AG08396 (cell line): ENCODE results near the gene AP5Z1.

Experiments used
- DNase-seq: peaks from one replicate; pipeline ENCODE4 v3.0.0; 2012; ENCODE audit warnings: low spot score, mixed read lengths

Gene AP5Z1

DNA sequence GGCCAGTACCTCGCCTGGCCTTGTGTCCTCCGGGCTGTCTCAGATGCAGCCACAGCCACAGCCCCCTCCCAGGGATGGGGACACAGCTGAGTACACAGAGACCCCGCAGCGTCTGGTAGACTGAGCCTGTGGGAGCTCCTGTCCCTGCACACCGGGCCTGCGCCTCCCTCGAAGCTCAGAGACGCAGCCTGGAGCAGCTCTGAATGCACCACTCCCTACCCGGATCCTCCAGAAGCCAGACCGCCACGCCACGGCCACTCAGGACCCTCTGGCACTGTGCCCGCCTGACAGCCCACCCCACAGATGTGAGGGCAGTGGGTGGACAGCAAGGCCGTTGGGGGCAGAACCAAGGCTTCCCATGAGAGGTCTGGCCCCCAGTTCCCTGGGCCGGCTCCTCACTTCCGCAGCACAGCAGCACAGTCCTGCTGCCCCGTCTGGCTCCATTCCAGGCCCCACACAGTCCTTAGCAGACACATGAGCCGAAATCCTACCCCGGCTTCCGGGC, 45.6 kb downstream of the AP5Z1 start:
- no peak for DNase-seq

DNA sequence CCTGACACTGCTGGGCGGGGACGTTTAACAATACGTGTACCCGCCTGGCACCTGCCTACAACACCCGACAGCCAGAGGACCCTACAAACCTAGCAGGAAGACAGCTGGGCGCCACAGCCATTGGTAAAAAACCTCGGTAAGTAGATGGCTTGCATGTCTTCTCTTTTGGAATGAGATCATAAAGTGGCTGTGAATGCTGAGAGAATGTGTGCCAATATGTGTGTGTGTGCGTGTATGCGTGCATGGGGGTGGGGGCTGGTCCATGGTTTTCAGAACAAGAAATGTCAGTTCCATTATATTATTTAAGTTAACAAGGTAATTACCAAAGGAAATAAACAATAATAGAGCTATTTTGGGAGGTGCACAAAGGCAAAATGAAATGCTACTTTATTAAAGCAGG, 47.3 kb downstream of the AP5Z1 start:
- DNase-seq, result no peak

DNA sequence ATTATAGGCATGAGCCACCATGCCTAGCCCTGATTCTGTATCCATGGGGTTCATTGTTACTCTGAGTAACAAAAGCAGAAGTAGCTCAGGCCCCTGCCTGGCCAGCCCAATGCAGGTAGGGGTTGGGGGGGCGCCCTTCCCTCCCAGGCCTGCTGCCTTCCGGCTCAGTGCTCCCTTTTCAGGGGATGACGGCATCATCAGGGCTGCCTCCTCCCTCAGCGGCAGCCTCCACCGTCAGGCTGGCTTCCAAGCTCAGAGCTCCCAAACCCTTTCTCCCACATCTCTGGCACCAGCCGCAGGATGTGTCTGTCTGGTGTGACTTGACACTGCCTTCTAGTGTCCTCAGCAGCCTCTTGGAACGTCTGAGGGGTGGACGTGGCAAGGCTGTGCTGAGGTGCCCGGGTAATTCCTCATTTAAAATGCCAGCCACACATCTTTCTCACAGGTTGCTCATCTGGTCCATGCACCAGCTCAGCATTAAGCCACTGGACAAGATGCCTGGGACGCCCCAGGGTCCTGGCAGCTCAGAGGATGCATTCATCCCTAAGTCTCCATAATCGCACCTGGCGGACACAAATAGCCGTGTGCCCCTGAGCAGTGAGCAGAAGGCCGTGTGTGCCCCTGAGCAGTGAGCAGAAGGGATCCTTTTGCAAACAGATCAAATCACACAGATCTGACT, 48.2 kb downstream of the AP5Z1 start:
- DNase-seq, result no peak

DNA sequence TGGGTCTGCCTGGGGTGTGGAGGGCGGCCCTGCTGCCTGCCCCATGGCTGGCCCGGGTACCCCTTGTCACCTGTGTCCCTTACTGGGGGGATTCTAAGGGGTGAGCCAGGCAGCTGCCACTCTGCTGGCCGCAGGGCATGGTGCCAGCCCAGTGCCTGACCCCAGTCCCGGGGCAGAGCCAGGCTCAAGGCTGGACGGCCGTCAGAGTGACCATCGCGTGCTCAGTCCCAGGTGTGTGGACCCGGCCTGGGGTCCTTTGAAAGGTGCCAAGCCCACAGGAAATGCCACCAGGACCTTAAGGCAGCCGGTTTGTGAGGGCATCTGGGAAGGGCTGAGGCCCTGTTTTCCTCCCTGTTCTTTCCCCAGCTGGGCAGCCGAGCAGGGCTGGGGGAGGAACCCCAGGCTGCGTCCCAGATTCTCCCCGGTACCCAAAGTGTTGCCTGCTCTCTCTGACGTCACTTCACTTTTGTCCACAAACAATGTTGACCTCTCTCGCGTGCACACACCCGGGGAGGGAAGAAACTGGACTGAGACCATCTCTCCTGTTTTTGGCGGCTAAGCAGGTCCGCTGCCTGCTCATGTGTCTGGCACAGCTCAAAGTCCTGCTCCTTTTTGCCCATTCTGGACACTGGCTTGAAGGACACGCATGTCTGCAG, 48.8 kb downstream of the AP5Z1 start:
- no peak for DNase-seq

DNA sequence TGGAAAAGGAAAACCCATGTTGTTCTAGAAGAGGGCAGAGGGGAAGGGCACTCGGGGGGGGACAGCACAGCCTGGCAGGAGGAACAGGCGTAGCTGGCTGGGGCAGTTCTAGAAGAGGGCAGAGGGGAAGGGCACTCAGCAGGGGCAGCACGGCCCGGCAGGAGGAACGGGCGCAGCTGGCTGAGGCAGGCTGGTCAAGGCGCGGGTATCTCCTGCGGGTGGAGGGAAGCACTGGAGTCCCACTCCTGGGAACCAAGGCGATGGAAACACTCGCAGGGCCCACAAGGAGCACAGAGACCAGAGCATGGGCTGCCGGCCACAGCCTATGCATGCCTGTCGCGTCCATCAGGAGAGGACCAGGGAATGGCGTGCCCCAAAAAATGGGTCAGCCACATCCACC, 49.7 kb downstream of the AP5Z1 start:
- DNase-seq, result no peak

DNA sequence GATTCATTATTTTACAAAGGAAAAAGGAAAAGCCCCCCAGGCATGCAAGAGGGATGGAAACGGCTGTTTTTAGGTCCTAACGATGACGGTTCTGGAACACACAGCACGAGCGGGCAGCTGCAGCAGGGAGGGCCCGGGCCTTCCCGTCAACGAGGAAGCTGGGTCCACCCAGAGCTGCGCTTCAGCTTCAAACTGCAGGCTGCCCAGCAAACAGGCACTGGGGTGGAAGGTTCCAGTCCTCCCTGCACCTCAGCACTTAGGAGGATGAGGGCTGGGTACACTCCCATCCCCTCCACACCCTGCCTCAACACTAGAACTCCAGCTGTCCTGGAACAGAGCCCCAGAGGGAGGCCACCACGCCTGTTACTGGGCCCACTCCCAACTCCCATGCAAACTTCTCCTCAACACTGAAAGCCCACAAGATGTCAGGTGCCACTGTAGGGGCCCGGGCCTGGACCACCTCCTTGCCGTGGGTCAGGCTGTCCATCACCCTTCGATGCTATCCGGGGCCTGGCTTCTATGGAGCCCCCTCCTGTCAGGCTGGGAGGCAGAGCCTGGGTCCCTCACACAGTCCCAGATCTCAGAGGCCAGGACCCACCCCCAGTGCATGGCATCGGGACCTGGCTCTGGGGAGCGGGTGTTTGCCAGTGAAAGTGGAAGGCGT, 53.4 kb downstream of the AP5Z1 start:
- DNase-seq, result no peak

DNA sequence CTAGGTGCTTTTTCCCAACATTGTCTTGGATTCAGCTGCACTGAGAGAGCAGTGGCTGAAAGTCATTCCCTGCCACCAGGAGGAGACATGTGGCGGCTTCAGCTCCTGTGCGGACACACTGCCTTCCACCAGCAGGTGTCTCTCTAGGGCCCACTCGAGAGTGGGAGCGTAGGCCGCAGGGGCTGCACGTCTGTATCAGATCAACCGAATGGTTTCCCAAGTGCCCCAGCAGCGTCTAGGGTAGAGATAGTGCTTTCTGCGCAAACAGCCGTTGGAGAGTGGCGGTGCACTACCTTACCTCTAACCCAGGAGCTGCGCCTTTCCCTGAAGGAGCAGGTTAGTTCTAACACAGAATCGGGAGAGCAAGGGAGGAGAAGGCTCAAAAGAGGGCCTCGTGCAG, 54.8 kb downstream of the AP5Z1 start:
- DNase-seq, result peak; percentile 73

DNA sequence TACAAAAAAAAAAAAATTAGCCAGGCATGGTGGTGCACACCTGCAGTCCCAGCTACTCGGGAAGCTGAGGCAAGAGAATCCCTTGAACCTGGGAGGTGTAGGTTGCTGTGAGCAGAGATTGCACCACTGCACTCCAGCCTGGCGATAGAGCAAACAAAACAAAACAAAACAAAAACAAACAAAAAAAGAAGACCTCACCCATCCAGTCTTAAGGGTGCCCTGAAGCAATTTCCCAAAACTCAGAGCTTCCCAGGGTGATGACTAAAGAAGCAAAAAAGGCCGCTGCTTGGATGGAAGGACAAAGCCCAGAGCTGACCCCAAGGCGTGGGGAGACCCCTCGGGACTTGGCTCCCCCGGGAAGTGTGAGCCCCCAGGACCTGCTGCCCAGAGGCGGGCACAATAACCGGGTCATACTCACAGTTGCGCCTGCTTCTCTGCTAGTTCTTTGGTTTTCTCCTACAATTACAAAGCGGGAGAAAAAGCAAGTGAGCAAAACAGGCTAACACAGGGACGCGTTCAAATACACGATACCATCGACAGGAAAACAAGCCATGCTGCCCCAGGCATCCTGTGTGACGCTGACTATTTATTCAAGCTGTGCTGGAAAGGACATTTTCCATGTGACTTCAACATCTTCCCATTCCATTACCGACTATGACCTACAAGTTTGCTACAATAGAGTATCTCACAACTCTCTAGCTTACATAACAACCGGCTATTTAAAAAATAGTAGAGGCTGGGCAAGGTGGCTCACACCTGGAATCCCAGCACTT, 56.5 kb downstream of the AP5Z1 start:
- DNase-seq, result no peak

DNA sequence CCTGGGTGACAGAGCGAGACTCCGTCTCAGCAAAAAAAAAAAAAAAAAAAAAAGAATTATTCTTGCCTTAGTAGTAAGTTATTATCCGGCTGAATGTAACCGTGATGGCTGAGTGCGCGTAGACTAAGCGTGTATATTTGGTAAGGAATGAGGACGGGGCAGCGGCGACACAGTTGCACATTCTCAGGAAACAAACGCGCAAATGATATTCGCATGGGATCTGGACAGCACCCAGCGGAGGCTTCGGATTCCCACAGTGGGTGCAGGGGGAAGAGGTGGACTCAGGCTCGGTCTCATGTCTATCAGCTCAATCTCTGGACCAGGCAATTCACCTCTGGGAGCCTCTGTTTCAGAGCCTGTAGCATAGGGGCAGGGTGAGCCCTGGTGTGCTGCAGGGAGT, 57.3 kb downstream of the AP5Z1 start:
- DNase-seq, result no peak

DNA sequence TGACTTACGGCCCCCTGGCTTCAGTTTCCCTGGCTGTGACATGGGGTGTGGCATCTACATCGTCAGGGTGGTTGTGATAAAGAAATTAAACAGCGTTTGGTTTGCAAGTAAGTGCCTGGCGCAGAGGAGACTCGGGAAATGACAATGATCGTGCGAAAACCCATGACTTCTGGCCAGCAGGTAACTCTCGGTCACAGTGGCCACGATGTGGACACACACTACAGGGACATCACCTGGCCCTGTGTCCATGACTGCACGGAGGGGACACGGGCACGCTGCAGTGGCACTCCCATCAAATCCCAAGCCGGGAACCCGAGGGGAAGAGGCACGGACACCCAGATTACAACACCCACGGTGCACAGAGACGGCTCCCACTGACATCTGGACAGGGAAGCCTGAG, 57.8 kb downstream of the AP5Z1 start:
- no peak for DNase-seq

DNA sequence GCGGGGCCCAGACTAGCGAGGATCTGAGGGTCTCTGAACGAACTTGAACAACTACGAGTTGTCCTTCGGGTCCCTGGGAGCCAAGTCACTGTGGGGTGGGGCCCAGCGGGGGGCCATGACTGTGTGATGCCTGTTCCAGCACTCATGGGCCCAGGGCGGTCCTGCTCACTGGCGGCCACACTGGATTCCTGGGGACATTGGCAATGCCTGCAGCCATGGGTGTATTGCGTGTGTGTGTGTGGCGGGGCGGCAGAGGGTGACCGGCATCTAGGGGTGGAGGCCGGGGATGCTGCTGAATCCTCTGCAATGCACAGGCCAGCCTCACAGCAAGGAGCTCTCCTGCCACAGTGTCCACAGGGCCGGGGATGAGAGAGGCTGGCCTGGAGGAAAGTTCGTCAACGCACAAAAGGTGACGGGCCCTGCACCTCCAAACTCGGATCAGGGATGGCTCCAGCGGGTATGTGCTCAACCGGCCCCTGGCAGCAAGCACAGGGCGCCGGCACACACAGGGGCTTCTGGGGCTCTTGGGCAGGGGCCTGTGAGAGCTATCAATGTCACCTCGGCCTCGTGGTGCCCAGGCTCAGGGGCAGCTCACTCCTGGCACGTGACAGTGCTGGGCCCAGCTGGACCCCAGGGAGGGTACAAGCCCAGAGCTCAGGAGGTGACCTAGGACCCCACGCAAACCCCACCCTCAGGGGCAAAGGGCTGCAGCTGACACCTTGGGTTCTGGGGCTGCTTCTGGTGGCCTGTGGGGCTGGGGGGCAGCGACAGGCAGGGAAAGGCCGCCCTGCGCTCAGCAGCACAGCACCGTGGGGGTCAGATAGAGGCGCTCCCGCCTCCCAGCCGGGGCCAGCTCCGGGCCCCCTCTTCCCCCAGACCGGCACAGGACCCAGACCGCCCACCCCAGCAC, 58.5 kb downstream of the AP5Z1 start:
- DNase-seq, result no peak

DNA sequence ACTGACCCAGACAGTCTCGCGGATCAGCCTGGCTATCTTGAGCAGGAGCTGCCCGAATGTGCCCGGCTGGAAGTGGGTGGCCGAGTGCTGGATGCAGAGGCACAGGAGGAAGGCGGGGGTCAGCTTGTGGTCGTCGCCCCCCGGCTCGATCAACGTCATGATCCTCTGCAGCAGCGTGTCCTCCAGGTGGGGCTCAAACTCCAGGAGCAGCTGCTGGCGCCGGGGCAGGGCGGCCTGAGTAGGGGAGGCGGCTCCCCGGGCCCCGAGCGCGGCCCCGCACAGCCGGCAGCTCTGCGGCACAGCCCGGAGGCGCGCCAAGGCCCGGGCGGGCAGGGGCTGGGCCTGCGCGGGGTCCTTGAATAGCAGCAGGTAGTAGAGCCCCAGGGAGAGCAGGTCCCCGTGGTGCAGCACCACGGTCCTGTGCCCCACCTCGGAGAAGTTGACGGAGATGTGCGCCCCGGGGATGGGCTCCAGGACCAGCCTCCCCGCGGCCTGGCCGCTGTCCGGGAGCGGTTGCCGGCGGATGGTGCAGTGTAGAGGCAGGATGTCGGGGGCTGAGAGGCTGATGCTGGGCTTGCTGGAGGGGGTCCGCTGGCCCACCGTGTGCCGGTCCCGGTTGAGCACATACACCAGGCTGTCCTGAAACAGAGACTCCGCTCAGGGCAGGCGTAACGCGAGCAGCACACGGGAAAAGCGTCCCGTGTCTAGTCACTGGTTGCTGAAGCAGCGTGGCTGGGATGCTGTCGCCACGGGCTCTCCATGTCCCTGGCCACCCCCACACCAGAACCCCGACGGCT, 59.4 kb downstream of the AP5Z1 start:
- DNase-seq, result no peak

DNA sequence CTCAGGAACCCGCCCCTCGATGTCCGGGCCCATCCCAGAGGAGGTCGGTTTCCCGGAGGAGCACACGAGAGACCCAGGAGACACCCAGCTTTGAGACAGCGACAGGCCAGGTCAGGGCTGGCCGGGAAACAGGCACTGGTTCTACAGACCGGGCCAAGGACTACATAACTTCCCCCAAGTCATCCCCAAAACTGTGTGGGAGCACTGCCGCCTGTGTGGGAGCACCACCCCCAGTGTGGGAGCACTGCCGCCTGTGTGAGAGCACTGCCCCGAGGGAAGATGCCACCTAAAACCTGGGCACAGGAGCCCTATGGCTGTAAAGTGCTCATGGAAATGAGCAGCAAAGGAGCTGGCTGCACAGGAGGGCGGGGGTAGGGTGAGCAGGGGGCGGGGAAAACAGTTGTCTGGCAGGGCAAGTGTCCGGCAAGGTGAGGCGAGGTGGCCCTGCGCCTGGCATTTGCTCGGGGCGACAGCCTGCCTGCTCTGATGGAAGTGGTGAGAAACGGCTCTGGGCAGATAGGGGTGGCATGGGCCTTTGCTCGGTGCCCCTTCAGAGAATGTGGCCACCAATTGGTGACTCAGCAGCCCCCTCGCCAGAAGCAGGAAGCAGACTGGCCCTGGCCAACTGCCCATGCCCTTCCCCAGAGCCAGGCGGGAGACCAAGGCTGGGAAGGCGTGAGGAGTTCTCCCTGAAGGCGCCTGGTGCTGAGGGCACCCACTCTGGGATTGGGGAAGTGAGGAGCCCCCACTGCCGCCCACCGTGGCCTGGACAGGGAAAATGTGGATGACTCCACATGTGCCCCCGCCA, 60.2 kb downstream of the AP5Z1 start:
- DNase-seq, result no peak

DNA sequence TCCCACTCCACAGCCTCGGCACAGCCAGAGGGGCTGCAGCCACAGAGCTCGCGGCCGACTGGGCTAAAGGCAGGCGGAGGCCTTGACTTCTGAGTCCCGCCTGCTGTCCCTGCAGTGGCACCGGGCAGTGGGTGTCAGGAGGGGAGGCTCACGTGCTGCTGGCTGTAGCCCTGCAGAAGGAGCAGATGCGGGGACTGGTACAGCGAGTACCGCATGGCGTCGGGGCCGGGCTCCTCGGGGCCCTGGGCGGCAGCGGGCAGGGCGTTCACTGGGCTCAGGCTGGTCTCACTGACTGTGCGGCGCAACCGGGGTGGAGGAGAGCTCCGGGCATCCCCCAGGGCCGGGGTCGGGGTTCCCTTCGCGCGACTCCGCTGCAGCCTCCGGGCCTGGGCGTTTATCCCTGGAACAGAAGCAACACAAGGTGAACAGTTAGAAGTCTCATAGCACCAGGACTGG, 60.8 kb downstream of the AP5Z1 start:
- DNase-seq, result no peak

DNA sequence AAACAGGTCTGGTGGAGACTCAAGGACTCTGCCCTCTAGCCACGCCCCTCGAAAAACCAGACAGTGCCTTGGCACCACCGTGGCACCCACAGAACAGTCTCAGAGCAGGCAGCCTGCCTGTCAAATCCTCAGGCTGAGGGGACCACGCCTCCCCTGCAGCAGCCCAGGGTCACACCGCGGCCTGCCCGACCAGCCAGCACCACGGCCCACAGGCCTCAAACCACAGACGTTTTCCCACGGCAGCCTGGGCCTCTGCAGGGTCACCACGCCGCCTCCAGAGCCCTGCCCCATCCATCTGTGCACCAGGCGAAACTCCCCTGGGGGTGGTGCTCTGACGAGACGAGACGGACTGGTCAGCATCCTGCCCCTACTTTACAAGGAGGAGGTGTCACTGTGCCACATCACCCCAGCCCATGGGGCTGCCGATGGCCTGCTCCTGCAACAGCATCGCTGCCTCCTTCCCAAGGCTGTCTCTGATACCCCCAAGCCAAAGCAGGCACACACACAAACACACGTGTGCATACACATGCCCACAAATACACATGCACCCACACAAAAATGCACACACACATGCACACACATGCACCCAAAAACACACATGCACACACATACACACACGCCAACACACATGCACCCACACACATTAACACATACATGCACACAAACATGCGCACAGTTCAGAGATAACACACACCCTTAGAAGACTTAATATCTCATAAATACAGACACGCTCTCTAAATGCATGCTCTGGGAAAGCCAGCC, 61.8 kb downstream of the AP5Z1 start:
- DNase-seq, result no peak

DNA sequence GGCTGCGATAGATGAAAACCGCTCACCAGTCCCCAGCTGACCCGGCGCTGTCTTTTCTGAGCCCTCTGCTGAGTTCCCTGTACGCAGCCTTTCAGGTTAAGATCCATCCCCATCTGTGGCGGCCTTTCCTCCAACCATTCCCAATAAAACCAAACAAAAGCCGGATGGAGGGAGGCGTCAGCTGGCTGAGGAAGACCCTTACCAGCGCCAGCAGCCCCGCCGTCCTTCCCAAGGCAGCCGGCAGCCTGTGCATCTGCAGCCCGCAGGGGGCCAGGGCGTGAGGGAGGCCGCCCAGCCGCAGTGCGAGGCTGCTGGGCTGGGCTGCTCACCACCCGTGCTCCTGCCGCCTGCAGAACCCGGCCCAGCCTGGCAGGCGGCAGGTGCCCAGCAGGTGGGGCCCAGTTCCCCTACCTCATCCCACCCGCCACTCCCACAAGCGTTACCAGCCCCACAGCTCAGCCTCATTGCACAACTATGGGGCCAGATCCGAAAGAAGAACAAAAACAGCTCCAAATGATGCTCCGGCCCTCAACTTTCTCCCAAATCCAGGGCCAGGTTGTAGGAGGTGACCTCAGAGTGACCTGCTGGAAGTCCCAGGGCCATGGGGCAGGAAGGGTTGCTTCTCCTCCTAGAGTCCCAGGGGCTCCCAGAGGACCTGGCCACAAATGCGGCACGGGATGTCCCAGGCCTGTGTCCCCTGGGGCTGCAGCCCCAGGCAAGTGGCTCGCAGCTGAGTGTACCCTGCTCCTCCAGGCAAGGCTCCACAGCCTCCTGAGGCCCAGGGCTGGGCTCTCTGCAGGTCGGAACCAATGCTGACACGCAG, 62.6 kb downstream of the AP5Z1 start:
- no peak for DNase-seq

DNA sequence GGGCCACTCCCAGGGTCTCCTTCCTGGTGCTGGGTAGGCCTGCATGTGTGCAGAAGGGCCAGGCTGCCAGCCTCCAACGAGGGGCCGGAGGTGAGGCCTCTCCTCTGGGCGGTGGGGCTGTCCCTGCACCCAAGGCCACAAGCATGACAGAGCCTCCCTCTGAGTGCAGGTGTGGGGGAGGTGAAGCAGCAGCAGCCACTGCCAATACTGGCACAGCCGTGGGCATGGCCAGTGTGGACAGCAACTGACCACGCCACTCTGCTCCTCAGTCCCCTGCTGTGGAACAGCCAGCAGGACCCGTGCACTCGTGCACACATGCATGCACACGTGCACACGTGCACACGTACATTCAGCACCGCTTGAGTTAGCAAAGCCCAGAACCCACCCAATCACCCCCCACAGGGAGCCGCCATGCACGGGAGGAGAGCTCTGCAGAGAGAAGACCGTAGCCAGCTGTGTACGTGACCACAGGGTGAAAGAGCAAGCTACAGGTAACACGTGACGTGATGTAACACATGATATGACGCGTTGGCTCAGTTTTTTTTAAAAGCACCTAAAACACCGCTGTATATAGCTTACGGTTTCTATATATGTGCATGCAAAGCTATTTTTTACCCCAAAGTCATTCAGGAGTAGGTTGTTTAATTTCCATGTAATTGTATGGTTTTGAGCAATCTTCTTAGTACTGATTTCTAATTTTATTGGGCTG, 63.4 kb downstream of the AP5Z1 start:
- DNase-seq, result no peak
